ENCODE measurements around the gene KXD1.

KXD1 gene

GRCh38 chr19:18613589-18614234, 56.0 kb downstream of the KXD1 start:
- no peak for DNase-seq (ENCODE audit: low read depth)

- no peak for DNase-seq (ENCODE audit: low read depth)
These were observed 58.4 kb downstream of the KXD1 start for GRCh38 chr19:18616023-18616422.

GRCh38 chr19:18617562-18617961, 59.9 kb downstream of the KXD1 start:
- DNase-seq (ENCODE audit: low read depth) = no peak

- DNase-seq (ENCODE audit: low read depth) = no peak
These were observed 60.6 kb downstream of the KXD1 start for GRCh38 chr19:18618236-18618635.

Measured in activated gamma-delta T cell treated with anti-CD3 and anti-CD28 coated beads, Interleukin-2, amount 50 U/mL, for 16 hours (primary cell).